HG02678 (cell line): Measurements from ENCODE around the gene MAP2K7.
"Not testable (repeated sequence)": the region's sequence is repeated elsewhere in the genome, so short reads cannot be mapped to it uniquely, and the experiment has no call there.

Experiments
- ATAC-seq: cut with Tn5 transposase; IDR thresholded peaks from one replicate; pipeline ENCODE4 v1.9.1; 2021; ENCODE audit warnings: mild to moderate bottlenecking, moderate library complexity; ENCODE audit not compliant: unreplicated experiment

The MAP2K7 gene

GRCh38 chr19:7883105-7883504 is 20.6 kb upstream of the MAP2K7 start:
- ATAC-seq: no peak

- no peak for ATAC-seq
These were observed 19.7 kb upstream of the MAP2K7 start for GRCh38 chr19:7883796-7884570.

GRCh38 chr19:7885818-7886217 is 17.9 kb upstream of the MAP2K7 start:
- no peak for ATAC-seq

GRCh38 chr19:7887408-7888144 is 16.1 kb upstream of the MAP2K7 start:
- ATAC-seq: no peak

GRCh38 chr19:7888145-7888825 is 15.4 kb upstream of the MAP2K7 start, which contains the start of gene LRRC8E:
Gene LRRC8E, plus strand, starts transcription at chr19:7888510. Its CDS starts 7,094 bp downstream, at chr19:7895604.
- no peak for ATAC-seq

GRCh38 chr19:7888826-7889217 is 14.9 kb upstream of the MAP2K7 start:
- ATAC-seq: no peak

- not testable (repeated sequence) for ATAC-seq
These were observed 10.1 kb upstream of the MAP2K7 start for GRCh38 chr19:7893362-7894101.

- ATAC-seq: no peak
These were observed 8.9 kb upstream of the MAP2K7 start for GRCh38 chr19:7894612-7895309.

- no peak for ATAC-seq
These were observed 8.1 kb upstream of the MAP2K7 start for GRCh38 chr19:7895565-7895964.

- ATAC-seq: no peak
These were observed 6.4 kb upstream of the MAP2K7 start for GRCh38 chr19:7897292-7897691.

GRCh38 chr19:7898967-7899366 is 4.7 kb upstream of the MAP2K7 start:
- no peak for ATAC-seq

- ATAC-seq: no peak
These were observed 3.8 kb upstream of the MAP2K7 start for GRCh38 chr19:7899751-7900378.

GRCh38 chr19:7900401-7900870 is 3.2 kb upstream of the MAP2K7 start:
- ATAC-seq: no peak

- no peak for ATAC-seq
These were observed 2.7 kb upstream of the MAP2K7 start for GRCh38 chr19:7900931-7901330.

GRCh38 chr19:7901337-7901736 is 2.3 kb upstream of the MAP2K7 start:
- no peak for ATAC-seq

GRCh38 chr19:7902796-7903243 is 857 bp upstream of the MAP2K7 start:
- ATAC-seq: no peak

- peak; percentile 36 for ATAC-seq
These were observed 670 bp downstream of the MAP2K7 start for GRCh38 chr19:7904074-7905020.

GRCh38 chr19:7905268-7905667 is 1.6 kb downstream of the MAP2K7 start:
- ATAC-seq: no peak

- no peak for ATAC-seq
These were observed 2.2 kb downstream of the MAP2K7 start for GRCh38 chr19:7905859-7906258.
